Measurements from ENCODE around the gene TAGLN3.

Gene TAGLN3

GRCh38 chr3:112010636-112011035 is 11.9 kb downstream of the TAGLN3 start:
- no peak for TF ChIP-seq GATA2 (IDR thresholded peaks at IDR 0.05; ENCODE audit: low read depth, low read length)
- no peak for TF ChIP-seq GATA3 (IDR thresholded peaks at IDR 0.05; ENCODE audit: low read depth, low read length)

GRCh38 chr3:112011376-112011940 is 12.7 kb downstream of the TAGLN3 start:
- TF ChIP-seq GATA3 (IDR thresholded peaks at IDR 0.05; ENCODE audit: low read depth, low read length) (no peak), GATA2 (IDR thresholded peaks at IDR 0.05; ENCODE audit: low read depth, low read length) (no peak)

GRCh38 chr3:112012205-112012992 is 13.7 kb downstream of the TAGLN3 start:
- TF ChIP-seq GATA3 (IDR thresholded peaks at IDR 0.05; ENCODE audit: low read depth, low read length) (no peak), GATA2 (IDR thresholded peaks at IDR 0.05; ENCODE audit: low read depth, low read length) (no peak)

- no peak for TF ChIP-seq GATA2 (IDR thresholded peaks at IDR 0.05; ENCODE audit: low read depth, low read length)
- no peak for TF ChIP-seq GATA3 (IDR thresholded peaks at IDR 0.05; ENCODE audit: low read depth, low read length)
These were observed 14.5 kb downstream of the TAGLN3 start for GRCh38 chr3:112013058-112013783.

- TF ChIP-seq GATA3 (IDR thresholded peaks at IDR 0.05; ENCODE audit: low read depth, low read length): no peak
- TF ChIP-seq GATA2 (IDR thresholded peaks at IDR 0.05; ENCODE audit: low read depth, low read length): no peak
These were observed 15.0 kb downstream of the TAGLN3 start for GRCh38 chr3:112013784-112014143.

GRCh38 chr3:112017091-112017490 is 18.4 kb downstream of the TAGLN3 start:
- TF ChIP-seq GATA3 (IDR thresholded peaks at IDR 0.05; ENCODE audit: low read depth, low read length) (no peak), GATA2 (IDR thresholded peaks at IDR 0.05; ENCODE audit: low read depth, low read length) (no peak)

GRCh38 chr3:112018712-112019111 is 20.0 kb downstream of the TAGLN3 start:
- TF ChIP-seq GATA3 (IDR thresholded peaks at IDR 0.05; ENCODE audit: low read depth, low read length) (no peak), GATA2 (IDR thresholded peaks at IDR 0.05; ENCODE audit: low read depth, low read length) (no peak)

- TF ChIP-seq GATA2 (IDR thresholded peaks at IDR 0.05; ENCODE audit: low read depth, low read length): no peak
- no peak for TF ChIP-seq GATA3 (IDR thresholded peaks at IDR 0.05; ENCODE audit: low read depth, low read length)
These were observed 21.0 kb downstream of the TAGLN3 start for GRCh38 chr3:112019716-112020115.

GRCh38 chr3:112020674-112021085 is 22.0 kb downstream of the TAGLN3 start:
- TF ChIP-seq GATA3 (IDR thresholded peaks at IDR 0.05; ENCODE audit: low read depth, low read length): no peak
- TF ChIP-seq GATA2 (IDR thresholded peaks at IDR 0.05; ENCODE audit: low read depth, low read length): peak; percentile 7; the same call in 1 of the 2 replicates

- TF ChIP-seq GATA3 (IDR thresholded peaks at IDR 0.05; ENCODE audit: low read depth, low read length) (no peak), GATA2 (IDR thresholded peaks at IDR 0.05; ENCODE audit: low read depth, low read length) (no peak)
These were observed 28.4 kb downstream of the TAGLN3 start for GRCh38 chr3:112027142-112027541.

GRCh38 chr3:112027826-112028225 is 29.1 kb downstream of the TAGLN3 start:
- TF ChIP-seq GATA2 (IDR thresholded peaks at IDR 0.05; ENCODE audit: low read depth, low read length): no peak

- no peak for TF ChIP-seq GATA2 (IDR thresholded peaks at IDR 0.05; ENCODE audit: low read depth, low read length)
- TF ChIP-seq GATA3 (IDR thresholded peaks at IDR 0.05; ENCODE audit: low read depth, low read length): no peak
These were observed 32.2 kb downstream of the TAGLN3 start for GRCh38 chr3:112030901-112031300.

- TF ChIP-seq GATA3 (IDR thresholded peaks at IDR 0.05; ENCODE audit: low read depth, low read length) (no peak), GATA2 (IDR thresholded peaks at IDR 0.05; ENCODE audit: low read depth, low read length) (no peak)
These were observed 33.5 kb downstream of the TAGLN3 start for GRCh38 chr3:112032098-112032731.

GRCh38 chr3:112034436-112034835 is 35.7 kb downstream of the TAGLN3 start, which contains the start of gene TMPRSS7:
Gene TMPRSS7, plus strand, starts transcription at chr3:112034736. Its CDS starts 110 bp downstream, at chr3:112034846.
- TF ChIP-seq GATA3 (IDR thresholded peaks at IDR 0.05; ENCODE audit: low read depth, low read length): no peak
- TF ChIP-seq GATA2 (IDR thresholded peaks at IDR 0.05; ENCODE audit: low read depth, low read length): no peak

All from SH-SY5Y (cell line).